HepG2 (cell line): ENCODE data around the gene GGA3. TPM values are rescaled to one million over a fixed set of nuclear protein-coding genes. Genes with fewer than 3 reads are reported as not detected.

Source experiments
- AKAP8 ChIP-seq: sonication (generic); formaldehyde crosslinking; IDR thresholded peaks from 2 replicates; pipeline ENCODE4 v1.5.1; 2020; ENCODE audit warnings: mild to moderate bottlenecking, missing genetic modification reagents
- ATF7 ChIP-seq, 2 experiments: fragments of 450-650 bp in 1 of 2; sonication (generic) in 1 of 2; formaldehyde crosslinking in 1 of 2; IDR thresholded peaks; 2 replicates each; pipeline versions ENCODE4 v1.4.0 to v1.6.1; 2016 to 2020; ENCODE audit warnings: antibody characterized with exemption in 1 of 2, mild to moderate bottlenecking in 1 of 2, missing genetic modification reagents in 1 of 2
- ATRX ChIP-seq: sonication (generic); formaldehyde crosslinking; IDR thresholded peaks from 2 replicates; pipeline ENCODE4 v1.4.0; 2020; ENCODE audit warnings: missing genetic modification reagents, borderline replicate concordance
- E2F2 ChIP-seq: sonication (generic); formaldehyde crosslinking; IDR thresholded peaks from 2 replicates; pipeline ENCODE4 v1.4.0; 2020; ENCODE audit warnings: missing genetic modification reagents, borderline replicate concordance
- ELF1 ChIP-seq: sonication (generic); formaldehyde crosslinking; IDR thresholded peaks from 2 replicates; pipeline ENCODE4 v1.4.0; 2020; ENCODE audit warnings: missing genetic modification reagents
- KIAA2018 ChIP-seq: sonication (generic); formaldehyde crosslinking; IDR thresholded peaks from 2 replicates; pipeline ENCODE4 v1.5.0; 2020; ENCODE audit warnings: mild to moderate bottlenecking, missing genetic modification reagents, borderline replicate concordance
- MAX ChIP-seq: IDR thresholded peaks from 2 replicates; pipeline ENCODE4 v1.6.1; 2012; ENCODE audit warnings: inconsistent platforms
- NFE2L2 ChIP-seq: fragments of 150-350 bp; IDR thresholded peaks from 2 replicates; pipeline ENCODE4 v1.6.1; 2014; ENCODE audit warnings: low read length
- PHF20 ChIP-seq: sonication (generic); formaldehyde crosslinking; IDR thresholded peaks from 2 replicates; pipeline ENCODE4 v1.5.0; 2020; ENCODE audit warnings: mild to moderate bottlenecking, missing genetic modification reagents
- RAD51 ChIP-seq: fragments of 450-650 bp; IDR thresholded peaks from 2 replicates; pipeline ENCODE4 v1.6.1; 2016; ENCODE audit warnings: borderline replicate concordance
- SP5 ChIP-seq: IDR thresholded peaks from 2 replicates; pipeline ENCODE4 v1.6.1; 2016; ENCODE audit warnings: low read depth, borderline replicate concordance
- SUZ12 ChIP-seq: fragments of 150-350 bp; IDR thresholded peaks from 2 replicates; pipeline ENCODE4 v1.6.1; 2014; ENCODE audit warnings: low read depth, low read length
- ZBTB3 ChIP-seq: sonication (generic); formaldehyde crosslinking; IDR thresholded peaks from 2 replicates; pipeline ENCODE4 v1.4.0; 2020; ENCODE audit warnings: low read depth, mild to moderate bottlenecking, moderate library complexity, missing genetic modification reagents, borderline replicate concordance
- ZNF317 ChIP-seq: sonication (generic); formaldehyde crosslinking; IDR thresholded peaks from 2 replicates; pipeline ENCODE4 v1.5.0; 2020; ENCODE audit warnings: mild to moderate bottlenecking, missing genetic modification reagents
- ZNF674 ChIP-seq: sonication (generic); formaldehyde crosslinking; IDR thresholded peaks from 2 replicates; pipeline ENCODE4 v1.5.0; 2020; ENCODE audit warnings: low read depth, mild to moderate bottlenecking, missing genetic modification reagents
- ZNF704 ChIP-seq: sonication (generic); formaldehyde crosslinking; IDR thresholded peaks from 2 replicates; pipeline ENCODE4 v1.8.1; 2023; ENCODE audit warnings: mild to moderate bottlenecking, inconsistent platforms, moderate library complexity, missing genetic modification reagents, borderline replicate concordance
- ZNF75D ChIP-seq: sonication (generic); formaldehyde crosslinking; IDR thresholded peaks from 2 replicates; pipeline ENCODE4 v1.8.1; 2023; ENCODE audit warnings: missing genetic modification reagents, mild to moderate bottlenecking, borderline replicate concordance
- ZNF841 ChIP-seq: sonication (generic); formaldehyde crosslinking; IDR thresholded peaks from 2 replicates; pipeline ENCODE4 v1.8.1; 2023; ENCODE audit warnings: missing genetic modification reagents, borderline replicate concordance
- polyA plus RNA-seq, 8 experiments: library from polyadenylated mRNA; depleted of rRNA in 3 of 8; stranded (reverse) in 7 of 8; unstranded in 1 of 8; fragments of >200 nt; fragmentation: Illumina TruSeq in 4 of 8; extraction: Trizol in 4 of 8; gene quantifications; 2 replicates each; pipeline versions ENCODE4 v1.2.1 to v1.2.3, GENCODE V29; 2011 to 2016; ENCODE audit warnings: low read depth in 4 of 8, missing spikeins in 1 of 8, mixed read lengths in 1 of 8; ENCODE audit not compliant: insufficient read depth in 1 of 8
- total RNA-seq, 5 experiments: library from RNA; depleted of rRNA; stranded (reverse); fragments of >200 nt; fragmentation: Illumina TruSeq; extraction: Trizol; gene quantifications; 2 replicates each; pipeline ENCODE4 v1.2.3, GENCODE V29; 2016; ENCODE audit warnings: low read depth in 1 of 5

Gene GGA3
- total and polyA plus RNA-seq, 2 of the 13 experiments (the other 11 are each of a cell fraction or from before 2014, with no cell fraction given): 28.4 to 43.7 TPM

- 0 out of 2 replicates have a peak, but pooled peaks have one; percentile 51 for TF ChIP-seq KIAA2018 (CRISPR knock-in tag)
- TF ChIP-seq NFE2L2: no peak
- TF ChIP-seq AKAP8 (CRISPR knock-in tag): 0 out of 2 replicates have a peak, but pooled peaks have one; percentile 30
- no peak for TF ChIP-seq ZNF674 (CRISPR knock-in tag)
- no peak; the same call in 1 of the 2 replicates for TF ChIP-seq SP5 (CRISPR knock-in tag)
- TF ChIP-seq ZNF841 (CRISPR knock-in tag): no peak
- TF ChIP-seq ELF1: peak; percentile 62
- TF ChIP-seq ZNF75D (CRISPR knock-in tag): no peak
- no peak for TF ChIP-seq PHF20 (CRISPR knock-in tag)
- TF ChIP-seq SUZ12: no peak
- no peak for TF ChIP-seq ATF7 (IDR thresholded peaks at IDR 0.05)
- TF ChIP-seq ATF7 (CRISPR knock-in tag; IDR thresholded peaks at IDR 0.05): no peak; the same call in 1 of the 2 replicates
- peak; percentile 59; the same call in 1 of the 2 replicates for TF ChIP-seq ZNF704 (CRISPR knock-in tag)
- TF ChIP-seq ZNF317 (CRISPR knock-in tag): no peak
- no peak for TF ChIP-seq ZBTB3
- TF ChIP-seq MAX: peak; percentile 79; the same call in 1 of the 2 replicates
- TF ChIP-seq RAD51: no peak
- no peak for TF ChIP-seq E2F2 (CRISPR knock-in tag)
- no peak for TF ChIP-seq ATRX (CRISPR knock-in tag)
Observed at GRCh38 chr17:75295201-75296158, 34.1 kb upstream of the GGA3 start (continued).
